GM12801 (cell line): Measurements from ENCODE around the gene SEL1L2.

Experiments used
- CTCF ChIP-seq: IDR thresholded peaks from one replicate; pipeline ENCODE4 v1.5.1; 2011; ENCODE audit warnings: control low read depth; ENCODE audit not compliant: insufficient read length; ENCODE audit errors: extremely low read depth

SEL1L2 gene

GRCh38 chr20:13817342-13817741 is 173.1 kb downstream of the SEL1L2 start:
- no peak for TF ChIP-seq CTCF

GRCh38 chr20:13816757-13817156 is 173.7 kb downstream of the SEL1L2 start:
- TF ChIP-seq CTCF: no peak

GRCh38 chr20:13814672-13815071 is 175.7 kb downstream of the SEL1L2 start:
- TF ChIP-seq CTCF: no peak

- no peak for TF ChIP-seq CTCF
Measured at GRCh38 chr20:13813910-13814309, 176.5 kb downstream of the SEL1L2 start.

- no peak for TF ChIP-seq CTCF
Measured at GRCh38 chr20:13810446-13810845, 180.0 kb downstream of the SEL1L2 start.

GRCh38 chr20:13809855-13810254 is 180.6 kb downstream of the SEL1L2 start:
- no peak for TF ChIP-seq CTCF

GRCh38 chr20:13809373-13809772 is 181.0 kb downstream of the SEL1L2 start:
- no peak for TF ChIP-seq CTCF

GRCh38 chr20:13800728-13801134 is 189.7 kb downstream of the SEL1L2 start:
- no peak for TF ChIP-seq CTCF
